IMR-90 (cell line): ENCODE measurements around the gene SMIM44. TPM values are rescaled to one million over a fixed set of nuclear protein-coding genes. Genes with fewer than 3 reads are reported as not detected.

Experiments used
- ATAC-seq: fragments of 200-7000 bp; cut with Tn5 transposase; 2 replicates; pipeline ENCODE4 v1.9.1; 2020; ENCODE audit warnings: low read depth, mild to moderate bottlenecking, moderate library complexity
- BruUV-seq: library from RNA; stranded (reverse); fragments of 400-500 nt; replicated peaks from 2 replicates; lab custom pipeline; 2021; lab: Mats Ljungman, UMichigan
- CTCF ChIA-PET: fragments of 300-600 bp; formaldehyde crosslinking; extraction: SDS; loops from one replicate; lab custom pipeline; 2021; ENCODE audit warnings: antibody characterized with exemption; lab: Yijun Ruan, JAX
- POLR2A ChIA-PET: fragments of 300-600 bp; sonication (Branson Sonifier 250); formaldehyde crosslinking; loops from one replicate; lab custom pipeline; 2022; ENCODE audit warnings: antibody characterized with exemption; ENCODE audit not compliant: unreplicated experiment; lab: Charles Lee
- DNase-seq: peaks from one replicate; pipeline ENCODE4 v3.0.0; 2013
- H2AFZ ChIP-seq: replicated peaks from 2 replicates; pipeline ENCODE3; 2013; ENCODE audit warnings: low read length, mild to moderate bottlenecking; ENCODE audit not compliant: poor library complexity
- H2AK5ac ChIP-seq: 2 replicates; pipeline ENCODE4 v1.6.1; 2013; ENCODE audit warnings: low read depth, low read length, inconsistent platforms
- H2AK9ac ChIP-seq: replicated peaks from 2 replicates; pipeline ENCODE3; 2013; ENCODE audit warnings: mild to moderate bottlenecking, low read depth, low read length, moderate library complexity; ENCODE audit not compliant: poor library complexity
- H2BK120ac ChIP-seq: 2 replicates; pipeline ENCODE4 v1.6.1; 2013; ENCODE audit warnings: low read depth, low read length, inconsistent platforms
- H2BK15ac ChIP-seq: 3 replicates; pipeline ENCODE4 v1.6.1; 2013; ENCODE audit warnings: low read depth, low read length, inconsistent platforms
- H2BK20ac ChIP-seq: 2 replicates; pipeline ENCODE4 v1.6.1; 2013; ENCODE audit warnings: low read depth, mild to moderate bottlenecking, inconsistent platforms, low read length, moderate library complexity
- H2BK5ac ChIP-seq: 2 replicates; pipeline ENCODE4 v1.6.1; 2013; ENCODE audit warnings: mild to moderate bottlenecking, low read depth, low read length, inconsistent platforms; ENCODE audit not compliant: poor library complexity, severe bottlenecking
- H3K14ac ChIP-seq: replicated peaks from 2 replicates; pipeline ENCODE4 v1.6.1; 2013; ENCODE audit warnings: low read depth, low read length, inconsistent platforms
- H3K18ac ChIP-seq: 2 replicates; pipeline ENCODE4 v1.6.1; 2013; ENCODE audit warnings: low read depth, low read length, control low read depth
- H3K23ac ChIP-seq: 2 replicates; pipeline ENCODE4 v1.6.1; 2013; ENCODE audit warnings: low read depth, low read length, inconsistent platforms
- H3K27ac ChIP-seq: 2 replicates; pipeline ENCODE4 v1.5.1; 2013; ENCODE audit warnings: mild to moderate bottlenecking, control low read depth, low read length; ENCODE audit not compliant: insufficient read depth
- H3K27me3 ChIP-seq: 2 replicates; pipeline ENCODE4 v1.6.1; 2013; ENCODE audit warnings: low read length; ENCODE audit not compliant: control insufficient read depth, insufficient read depth
- H3K36me3 ChIP-seq: 2 replicates; pipeline ENCODE4 v1.6.1; 2013; ENCODE audit warnings: low read length, mixed read lengths; ENCODE audit not compliant: control insufficient read depth, insufficient read depth
- H3K4ac ChIP-seq: 2 replicates; pipeline ENCODE4 v1.6.1; 2013; ENCODE audit warnings: low read depth, low read length, inconsistent platforms
- H3K4me1 ChIP-seq: 2 replicates; pipeline ENCODE4 v1.6.1; 2013; ENCODE audit warnings: low read length, mixed read lengths; ENCODE audit not compliant: control insufficient read depth, insufficient read depth
- H3K4me2 ChIP-seq: 2 replicates; pipeline ENCODE4 v1.6.1; 2013; ENCODE audit warnings: low read depth, mild to moderate bottlenecking, control low read depth, low read length, moderate library complexity
- H3K4me3 ChIP-seq: 2 replicates; pipeline ENCODE4 v1.5.1; 2013; ENCODE audit warnings: low read depth, mild to moderate bottlenecking, control low read depth, low read length, moderate library complexity; ENCODE audit not compliant: insufficient read depth
- H3K56ac ChIP-seq: 2 replicates; pipeline ENCODE4 v1.6.1; 2013; ENCODE audit warnings: low read length, inconsistent platforms; ENCODE audit not compliant: insufficient read depth; ENCODE audit errors: extremely low read depth
- H3K79me1 ChIP-seq, 2 experiments: 2 replicates each; pipeline ENCODE4 v1.6.1; 2013; ENCODE audit warnings: low read length in 2 of 2, inconsistent platforms in 1 of 2, low read depth in 1 of 2
- H3K9ac ChIP-seq: 2 replicates; pipeline ENCODE4 v1.6.1; 2013; ENCODE audit warnings: low read depth, low read length, control low read depth
- H3K9me1 ChIP-seq: 2 replicates; pipeline ENCODE4 v1.6.1; 2013; ENCODE audit warnings: low read length, inconsistent platforms; ENCODE audit not compliant: insufficient read depth
- H3K9me3 ChIP-seq: 2 replicates; pipeline ENCODE4 v1.6.1; 2013; ENCODE audit warnings: low read length; ENCODE audit not compliant: control insufficient read depth, insufficient read depth
- H4K20me1 ChIP-seq: 2 replicates; pipeline ENCODE4 v1.6.1; 2013; ENCODE audit warnings: low read length, inconsistent platforms; ENCODE audit not compliant: insufficient read depth
- H4K5ac ChIP-seq: 2 replicates; pipeline ENCODE4 v1.6.1; 2013; ENCODE audit warnings: mild to moderate bottlenecking, low read depth, low read length, control low read depth
- H4K8ac ChIP-seq, 2 experiments: 2 replicates each; pipeline ENCODE4 v1.6.1; 2013; ENCODE audit warnings: low read depth in 2 of 2, low read length in 2 of 2, control low read depth in 1 of 2, inconsistent platforms in 1 of 2
- H4K91ac ChIP-seq: 2 replicates; pipeline ENCODE4 v1.6.1; 2013; ENCODE audit warnings: low read depth, low read length, inconsistent platforms; ENCODE audit not compliant: insufficient read depth
- POLR2A ChIP-seq: IDR thresholded peaks from 2 replicates; pipeline ENCODE4 v1.6.1; 2012; ENCODE audit warnings: mild to moderate bottlenecking, low read depth, low read length
- RFX5 ChIP-seq: IDR thresholded peaks from 2 replicates; pipeline ENCODE4 v1.8.0; 2012; ENCODE audit warnings: low read depth, mild to moderate bottlenecking, low read length, moderate library complexity
- WGBS, 2 experiments: methylation state at CpG; one replicate each; pipeline versions ENCODE4 v1.1.5 to v1.1.7; 2013; ENCODE audit warnings: missing lambda C conversion rate in 2 of 2; ENCODE audit not compliant: insufficient read length in 1 of 2; ENCODE audit errors: extremely low coverage in 2 of 2; 5-methylcytosine and 5-hydroxymethylcytosine counted together
- dilution Hi-C: fragments of 300-500 bp; cut with HindIII; formaldehyde crosslinking; loops from one replicate; pipeline ENCODE4 v1.14.3; 2018; ENCODE audit warnings: low sequenced_read_pairs; ENCODE audit not compliant: unreplicated experiment
- in situ Hi-C: fragments of 300-500 bp; cut with MboI; formaldehyde crosslinking; loops from 3 replicates; pipeline ENCODE4 v1.14.3; 2019; ENCODE audit warnings: low sequenced_read_pairs, inconsistent platforms, mixed read lengths
- intact Hi-C: fragments of 100-400 bp; cut with micrococcal nuclease; formaldehyde crosslinking; loops from 2 replicates; pipeline ENCODE4 v1.10.0; 2022
- polyA plus RNA-seq, 3 experiments: library from polyadenylated mRNA; depleted of rRNA; stranded (reverse); fragments of >200 nt; gene quantifications; 2 replicates each; pipeline ENCODE4 v1.2.3, GENCODE V29; 2012; ENCODE audit warnings: low replicate concordance in 1 of 3
- total RNA-seq: library from RNA; depleted of rRNA; stranded (reverse); fragments of >200 nt; gene quantifications from 2 replicates; pipeline ENCODE4 v1.2.3, GENCODE V29; 2012

Gene SMIM44
- total and polyA plus RNA-seq, 2 of the 4 experiments (the other 2 are of a cell fraction): not detected

DNA sequence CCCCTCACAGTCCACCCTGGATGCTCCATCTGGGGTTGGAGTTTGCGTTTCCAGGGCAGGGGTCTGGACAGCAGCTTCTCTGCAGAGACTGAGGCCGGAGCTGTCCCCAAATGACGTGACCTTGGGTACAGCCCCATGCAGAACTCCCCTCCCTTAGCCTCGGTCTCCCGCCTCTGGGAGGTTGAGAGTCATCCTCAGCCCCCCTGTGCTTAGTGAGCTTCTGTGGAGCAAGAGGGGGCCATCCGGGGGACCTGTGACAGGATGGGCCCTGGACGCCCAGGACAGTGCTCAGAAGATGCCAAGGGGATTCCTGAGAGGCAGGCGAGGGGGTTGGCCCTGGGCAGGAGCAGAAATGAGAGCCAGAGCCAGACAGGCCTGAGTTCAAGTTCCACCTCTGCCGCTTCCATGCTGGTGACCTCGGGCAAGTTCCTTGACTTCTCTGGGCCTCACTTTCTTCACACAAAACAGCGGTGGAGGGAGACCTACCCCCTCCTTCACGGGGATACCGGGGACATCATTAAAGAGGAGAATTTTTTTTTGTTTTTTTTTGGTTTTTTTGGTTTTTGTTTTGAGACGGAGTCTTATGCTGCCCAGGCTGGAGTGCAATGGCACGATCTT lies 23.2 kb downstream of the SMIM44 start:
- H3K56ac ChIP-seq: no peak overlapping the region
- in situ Hi-C loops (no loop called here), dilution Hi-C loops (no loop called here), intact Hi-C loops (no loop called here)
- 83% methylated on average over 5 of the region's 15 CpGs; no CpG with 5 or more reads in 1 of the 2 experiments for WGBS, 2 experiments
- CTCF ChIA-PET: no interaction called here
- H3K27ac ChIP-seq: peak overlapping the region; percentile 12; the same call in 1 of the 2 replicates
- no peaks in the 10 kb centered on the region for H3K27me3 ChIP-seq
- no peak for ATAC-seq
- H2AK5ac ChIP-seq: peak overlapping the region; percentile 94
- POLR2A ChIA-PET: interaction anchor here (0.7 kb wide), 1 partner anchor 656 kb away, joined by 3 read pairs; no protein-coding TSS in a partner anchor
- H3K14ac ChIP-seq: peak overlapping the region; percentile 81
- H2BK15ac ChIP-seq: peak overlapping the region; percentile 47; the same call in 1 of the 3 replicates
- H4K20me1 ChIP-seq: peaks cover 41% of the 10 kb centered on the region
- H4K91ac ChIP-seq: peak overlapping the region; percentile 68
- no TSS peak for BruUV-seq
- H3K23ac ChIP-seq: peak overlapping the region; percentile 36; the same call in 1 of the 2 replicates
- H3K9me1 ChIP-seq: peaks cover 6% of the 10 kb centered on the region; the same call in 1 of the 2 replicates
- peaks cover 37% of the 10 kb centered on the region for H3K36me3 ChIP-seq
- H2BK20ac ChIP-seq: no peak overlapping the region
- peak overlapping the region; percentile 69 for H2BK120ac ChIP-seq
- H3K4me1 ChIP-seq: peaks cover 29% of the 10 kb centered on the region
- no peak overlapping the region for H3K9ac ChIP-seq
- H2AFZ ChIP-seq: peak overlapping the region; percentile 72
- no peak overlapping the region for H3K4me3 ChIP-seq
- H4K5ac ChIP-seq: no peak overlapping the region
- TF ChIP-seq RFX5 (no peak), POLR2A (peak; percentile 1; the same call in 1 of the 2 replicates)
- H3K18ac ChIP-seq: no peak overlapping the region
- H2BK5ac ChIP-seq: peak overlapping the region; percentile 17
- peaks cover 32 to 68% of the 10 kb centered on the region in 2 experiments for H3K79me1 ChIP-seq
- no peak for DNase-seq
- H3K4ac ChIP-seq: peak overlapping the region; percentile 67
- peak overlapping the region in 1 of 2 experiments; percentile 56; a peak in 1 of 4 replicates for H4K8ac ChIP-seq
- H2AK9ac ChIP-seq: peak overlapping the region; percentile 65
- no peak overlapping the region for H3K4me2 ChIP-seq
- H3K9me3 ChIP-seq: no peaks in the 10 kb centered on the region
